HG03135 (cell line): ENCODE data around the gene KCNQ4.

ENCODE experiments used
- ATAC-seq: cut with Tn5 transposase; IDR thresholded peaks from one replicate; pipeline ENCODE4 v1.9.1; 2021; ENCODE audit warnings: mild to moderate bottlenecking, moderate library complexity; ENCODE audit not compliant: unreplicated experiment

The KCNQ4 gene

GRCh38 chr1:40857737-40858136, 74.2 kb downstream of the KCNQ4 start:
- no peak for ATAC-seq

- no peak for ATAC-seq
Observed at GRCh38 chr1:40858856-40859416, 75.3 kb downstream of the KCNQ4 start.

- no peak for ATAC-seq
Observed at GRCh38 chr1:40860706-40861223, 77.2 kb downstream of the KCNQ4 start.

- no peak for ATAC-seq
Observed at GRCh38 chr1:40861224-40862003, 77.8 kb downstream of the KCNQ4 start.

GRCh38 chr1:40862008-40862863, 78.6 kb downstream of the KCNQ4 start, which contains the start of gene CITED4:
Gene CITED4 (minus strand): TSS chr1:40862363. CDS start chr1:40862127, 236 bp downstream.
- peak; percentile 92 for ATAC-seq

- no peak for ATAC-seq
Observed at GRCh38 chr1:40868051-40868723, 84.6 kb downstream of the KCNQ4 start.

GRCh38 chr1:40870135-40870728, 86.6 kb downstream of the KCNQ4 start:
- ATAC-seq: no peak

GRCh38 chr1:40872276-40872675, 88.7 kb downstream of the KCNQ4 start:
- ATAC-seq: no peak

- no peak for ATAC-seq
Observed at GRCh38 chr1:40873863-40874472, 90.4 kb downstream of the KCNQ4 start.

- ATAC-seq: no peak
Observed at GRCh38 chr1:40876436-40876761, 92.8 kb downstream of the KCNQ4 start.

- ATAC-seq: no peak
Observed at GRCh38 chr1:40876891-40877290, 93.3 kb downstream of the KCNQ4 start.

- no peak for ATAC-seq
Observed at GRCh38 chr1:40877698-40878097, 94.1 kb downstream of the KCNQ4 start.

- ATAC-seq: no peak
Observed at GRCh38 chr1:40878906-40879305, 95.3 kb downstream of the KCNQ4 start.

- ATAC-seq: no peak
Observed at GRCh38 chr1:40879482-40880175, 96.0 kb downstream of the KCNQ4 start.

- ATAC-seq: no peak
Observed at GRCh38 chr1:40880813-40881549, 97.4 kb downstream of the KCNQ4 start.

- no peak for ATAC-seq
Observed at GRCh38 chr1:40884055-40884795, 100.6 kb downstream of the KCNQ4 start.

- ATAC-seq: no peak
Observed at GRCh38 chr1:40886318-40887011, 102.9 kb downstream of the KCNQ4 start.

GRCh38 chr1:40887012-40887378, 103.4 kb downstream of the KCNQ4 start:
- no peak for ATAC-seq
